Activated CD4-positive, alpha-beta T cell treated with anti-CD3 and anti-CD28 coated beads, Interleukin-2, amount 50 U/mL, for 4 hours (primary cell): ENCODE measurements around the gene RBM25.
A peak's percentile ranks its signal among the peaks of the same experiment; 100 is the strongest.
"Not testable (repeated sequence)": the region's sequence is repeated elsewhere in the genome, so short reads cannot be mapped to it uniquely, and the experiment has no call there.

ENCODE experiments used
- DNase-seq, 2 experiments: peaks; one replicate each; pipeline ENCODE4 v3.0.0-alpha.2; 2020

RBM25 gene

DNA sequence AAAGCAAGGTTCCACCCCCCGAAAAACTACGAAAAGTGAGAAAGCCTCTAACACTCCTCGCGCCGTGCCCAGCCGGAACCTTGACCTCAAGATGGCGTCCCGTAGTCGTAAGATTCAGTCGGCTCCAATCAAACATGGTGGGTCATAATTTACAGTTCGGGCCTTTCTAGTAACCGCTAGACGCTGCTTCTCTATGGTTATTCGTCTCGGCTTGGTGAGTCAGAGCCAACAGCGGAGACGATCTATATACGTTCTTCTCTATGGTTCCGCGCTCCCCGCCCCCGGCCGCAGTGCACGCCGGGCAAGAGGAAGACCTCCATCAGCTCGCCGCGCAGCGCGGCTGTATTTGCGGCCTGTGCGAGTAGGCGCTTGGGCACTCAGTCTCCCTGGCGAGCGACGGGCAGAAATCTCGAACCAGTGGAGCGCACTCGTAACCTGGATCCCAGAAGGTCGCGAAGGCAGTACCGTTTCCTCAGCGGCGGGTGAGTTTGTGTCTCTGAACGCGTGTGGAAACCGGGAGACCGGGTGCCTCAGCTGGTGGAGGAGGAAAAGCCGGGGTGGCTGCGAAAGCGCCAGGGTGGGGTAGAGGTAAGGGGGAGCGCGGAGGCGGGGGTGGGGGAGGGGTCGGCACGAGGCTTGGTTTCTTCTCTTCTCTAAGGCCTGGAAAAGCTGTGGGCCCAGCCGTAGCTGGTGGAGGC lies at the start of gene RBM25:
RBM25 (plus strand) TSS at position 311 of the 698 bp plus-strand sequence. CDS start 13,108 bp downstream, outside the sequence.
- peak; percentile 94 to 95 for DNase-seq

DNA sequence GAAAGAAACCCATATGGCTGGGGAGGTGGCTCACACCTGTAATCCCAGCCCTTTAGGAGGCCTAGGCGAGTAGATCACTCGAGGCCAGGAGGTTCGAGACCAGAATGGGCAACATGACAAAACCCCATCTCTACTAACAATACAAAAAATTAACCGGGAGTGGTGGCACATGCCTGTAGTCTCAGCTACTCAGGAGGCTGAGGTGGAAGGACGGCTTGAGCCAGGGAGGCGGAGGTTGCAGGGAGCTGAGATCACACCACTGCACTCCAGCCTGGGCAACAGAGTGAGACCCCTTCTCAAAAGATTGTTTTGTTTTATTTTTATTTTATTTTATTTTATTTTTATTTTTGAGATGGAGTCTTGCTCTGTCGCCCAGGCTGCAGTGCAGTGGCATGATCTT lies 47.1 kb upstream of the RBM25 start:
- DNase-seq: not testable (repeated sequence)

DNA sequence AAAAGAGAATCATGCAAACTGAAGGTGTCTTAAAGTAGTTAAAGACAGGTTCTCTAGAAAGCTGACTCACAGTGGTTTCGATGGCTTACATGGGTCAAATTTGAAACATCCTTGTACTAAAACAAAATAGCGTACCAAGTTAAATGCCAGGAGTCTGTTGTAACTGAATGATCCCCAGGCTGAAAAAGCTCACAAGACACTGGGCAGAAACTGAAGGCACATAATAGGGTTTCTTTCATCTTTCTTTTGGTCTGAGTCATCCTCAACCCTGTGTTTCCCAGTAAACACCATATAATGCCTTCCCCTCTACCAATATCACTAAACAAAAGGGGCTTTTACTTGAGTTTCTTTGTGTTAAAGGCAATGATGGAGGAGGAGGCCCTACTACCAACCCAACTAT lies 44.2 kb upstream of the RBM25 start:
- no peak for DNase-seq

DNA sequence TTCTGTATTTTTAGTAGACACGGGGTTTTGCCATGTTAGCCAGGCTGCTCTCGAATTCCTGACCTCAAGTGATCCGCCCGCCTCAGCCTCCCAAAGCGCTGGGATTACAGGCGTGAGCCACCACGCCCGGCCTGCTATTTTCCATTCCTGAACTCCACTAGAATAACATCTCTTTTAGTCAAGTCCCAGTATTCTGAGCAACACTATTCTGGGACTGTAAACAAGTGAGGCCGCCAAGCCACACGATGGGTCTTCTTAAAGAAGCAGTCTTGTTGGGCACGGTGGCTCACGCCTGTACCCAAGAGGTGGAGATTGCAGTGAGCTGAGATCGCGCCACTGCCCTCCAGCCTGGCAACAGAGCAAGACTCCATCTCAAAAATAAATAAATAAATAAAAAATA lies 42.8 kb upstream of the RBM25 start:
- DNase-seq: not testable (repeated sequence)

DNA sequence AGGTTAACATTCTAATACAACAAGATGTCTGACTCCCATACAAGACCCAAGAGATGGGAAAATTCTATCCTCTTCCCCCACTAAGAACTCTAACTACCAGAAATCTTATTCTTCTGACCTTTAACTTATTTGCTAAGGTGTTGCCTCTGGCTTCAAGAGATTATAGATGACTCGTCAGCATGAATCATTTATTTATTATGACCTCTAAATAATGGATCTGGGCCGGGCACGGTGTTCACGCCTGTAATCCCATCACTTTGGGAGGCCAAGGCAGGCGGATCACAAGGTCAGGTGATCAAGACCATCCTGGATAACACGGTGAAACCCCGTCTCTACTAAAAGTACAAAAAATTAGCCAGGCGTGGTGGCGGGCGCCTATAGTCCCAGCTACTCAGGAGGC lies 42.3 kb upstream of the RBM25 start:
- DNase-seq: not testable (repeated sequence)

DNA sequence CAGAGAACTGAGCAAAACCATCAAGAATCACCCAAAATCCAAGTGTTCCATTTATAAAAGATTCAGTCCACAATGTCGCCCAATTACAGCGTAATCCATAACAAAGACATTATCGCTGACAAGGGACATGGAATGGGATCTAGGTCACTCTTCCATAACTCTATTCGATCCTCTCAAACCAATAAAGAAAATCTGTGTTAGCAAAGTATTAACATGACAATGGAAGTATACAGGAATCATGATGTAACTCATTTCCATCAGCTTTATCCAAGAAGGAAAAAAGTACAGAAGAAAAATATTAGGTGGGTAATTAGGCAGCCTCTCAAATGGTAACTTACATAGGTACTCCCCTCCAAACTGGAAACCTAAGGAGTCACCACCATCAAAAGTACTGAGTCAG lies 36.3 kb upstream of the RBM25 start:
- DNase-seq: no peak

DNA sequence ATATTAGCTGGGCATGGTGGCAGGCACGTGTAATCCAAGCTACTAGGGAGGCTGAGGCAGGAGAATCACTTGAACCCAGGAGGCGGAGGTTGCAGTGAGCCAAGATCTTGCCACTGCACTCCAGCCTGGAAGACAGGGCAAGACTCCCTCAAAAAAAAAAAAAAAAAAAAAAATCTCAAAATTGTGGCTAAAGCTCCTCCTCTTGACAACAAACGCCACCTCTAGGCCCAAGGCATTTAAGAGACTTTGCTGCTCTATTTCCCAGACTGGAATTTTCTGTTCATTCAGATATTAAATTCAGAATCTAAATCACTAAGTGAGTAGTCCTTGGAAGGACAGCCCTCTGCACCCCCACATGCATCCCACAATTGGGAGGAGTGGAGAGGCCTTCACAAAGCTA lies 32.8 kb upstream of the RBM25 start:
- DNase-seq: no peak

DNA sequence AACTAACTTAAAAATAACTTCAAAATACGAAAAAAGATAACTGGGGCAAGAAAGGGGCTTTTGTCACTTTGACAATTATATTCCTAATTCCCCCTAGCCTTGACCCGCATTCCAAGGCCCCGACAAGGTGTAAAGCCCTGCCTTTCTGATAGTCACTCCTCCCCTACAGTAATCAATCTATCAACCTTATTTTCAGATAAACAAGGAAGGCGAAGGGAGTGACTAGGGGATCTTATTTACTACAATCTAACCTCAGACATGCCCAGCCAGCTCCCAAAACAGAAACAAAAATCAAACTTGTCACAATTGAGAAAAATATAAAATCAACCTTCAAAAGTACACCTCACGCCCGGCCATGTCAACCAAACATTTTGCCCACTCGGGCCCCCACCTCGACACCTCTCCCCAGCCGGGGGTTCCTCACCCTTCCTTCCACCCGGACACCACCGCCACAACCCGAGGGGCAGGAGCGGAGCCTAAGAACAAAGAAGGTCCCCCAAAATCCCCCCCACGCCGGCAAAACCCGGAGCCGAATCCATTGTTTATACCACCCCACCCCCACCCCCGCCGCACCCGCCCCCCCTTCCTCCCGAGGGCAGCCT lies 32.0 kb upstream of the RBM25 start:
- DNase-seq: peak; percentile 0

DNA sequence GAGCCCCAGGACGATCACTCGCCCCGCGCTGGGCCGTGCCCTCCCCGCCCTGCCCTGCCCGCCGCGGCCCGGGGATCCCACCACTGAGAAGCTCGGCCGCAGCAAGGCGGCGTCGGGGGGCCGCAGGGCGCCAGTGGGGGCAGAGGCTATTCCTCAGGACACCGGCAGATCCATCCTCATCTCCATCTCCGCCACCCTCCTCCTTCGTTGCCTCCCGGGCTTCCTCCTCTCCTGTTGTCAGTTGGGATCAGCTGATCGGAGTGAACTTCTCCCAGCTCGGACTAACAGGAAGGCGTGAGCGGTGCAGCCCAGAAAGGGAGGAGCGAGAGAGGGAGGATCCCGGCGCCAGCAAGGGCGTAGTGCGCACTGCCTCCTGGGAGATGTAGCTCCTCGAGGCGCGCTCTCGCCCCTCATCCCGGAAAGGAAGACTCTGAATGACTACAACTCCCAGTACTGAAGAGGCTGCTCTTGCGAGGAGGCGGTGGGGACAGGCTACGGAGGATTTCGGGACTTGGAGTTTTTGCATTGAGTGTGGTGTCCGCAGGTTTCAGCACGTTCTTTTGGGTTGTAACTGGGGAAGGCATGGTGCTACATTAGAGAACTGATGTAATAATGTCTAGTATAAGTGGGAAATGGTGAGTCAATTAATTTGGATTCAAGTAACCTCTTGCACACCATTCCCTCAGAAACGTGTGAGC lies 31.3 kb upstream of the RBM25 start, which contains the start of gene ZFYVE1:
ZFYVE1 (minus strand) TSS at position 262 of the 698 bp plus-strand sequence. CDS start 2,598 bp downstream, outside the sequence.
- DNase-seq: peak; percentile 86 to 88

DNA sequence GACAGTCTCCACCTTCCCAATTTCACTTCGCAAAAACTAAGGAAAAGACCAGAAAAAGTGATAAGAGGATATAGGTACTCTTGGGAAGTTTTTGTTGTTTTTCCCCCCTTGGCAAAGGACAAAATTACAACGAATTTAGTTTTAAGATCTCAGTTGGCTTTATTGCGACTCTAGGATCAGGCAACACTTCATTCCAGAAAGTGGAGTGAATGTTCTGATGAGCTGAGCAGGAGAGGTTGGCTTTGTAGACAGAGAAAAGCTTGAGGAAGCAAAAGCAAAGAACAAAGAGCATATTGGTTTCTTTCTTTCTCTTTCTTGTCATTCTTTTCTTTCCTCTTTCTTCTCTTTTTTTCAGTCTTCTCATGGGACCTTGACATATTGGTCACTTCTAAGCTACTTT lies 30.8 kb upstream of the RBM25 start:
- no peak for DNase-seq

DNA sequence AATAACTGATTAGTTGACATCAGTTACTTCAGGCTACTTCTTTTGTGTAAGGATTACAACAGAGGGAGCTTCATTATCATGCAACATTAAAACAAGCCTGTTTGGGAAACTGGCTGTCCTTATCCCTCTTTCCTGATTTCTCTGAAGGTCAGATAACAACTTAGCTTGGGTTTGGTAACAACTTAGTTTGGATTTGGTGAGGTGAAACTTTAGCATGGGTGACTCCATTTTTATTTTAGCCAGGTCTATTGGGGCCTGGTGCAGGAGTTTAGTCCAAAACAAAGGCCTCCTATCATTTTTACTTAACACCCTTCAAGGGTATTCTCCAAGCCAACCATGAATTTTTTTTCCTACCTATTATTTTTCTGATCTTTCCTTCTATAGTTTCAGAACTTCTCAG lies 30.4 kb upstream of the RBM25 start:
- DNase-seq: no peak

DNA sequence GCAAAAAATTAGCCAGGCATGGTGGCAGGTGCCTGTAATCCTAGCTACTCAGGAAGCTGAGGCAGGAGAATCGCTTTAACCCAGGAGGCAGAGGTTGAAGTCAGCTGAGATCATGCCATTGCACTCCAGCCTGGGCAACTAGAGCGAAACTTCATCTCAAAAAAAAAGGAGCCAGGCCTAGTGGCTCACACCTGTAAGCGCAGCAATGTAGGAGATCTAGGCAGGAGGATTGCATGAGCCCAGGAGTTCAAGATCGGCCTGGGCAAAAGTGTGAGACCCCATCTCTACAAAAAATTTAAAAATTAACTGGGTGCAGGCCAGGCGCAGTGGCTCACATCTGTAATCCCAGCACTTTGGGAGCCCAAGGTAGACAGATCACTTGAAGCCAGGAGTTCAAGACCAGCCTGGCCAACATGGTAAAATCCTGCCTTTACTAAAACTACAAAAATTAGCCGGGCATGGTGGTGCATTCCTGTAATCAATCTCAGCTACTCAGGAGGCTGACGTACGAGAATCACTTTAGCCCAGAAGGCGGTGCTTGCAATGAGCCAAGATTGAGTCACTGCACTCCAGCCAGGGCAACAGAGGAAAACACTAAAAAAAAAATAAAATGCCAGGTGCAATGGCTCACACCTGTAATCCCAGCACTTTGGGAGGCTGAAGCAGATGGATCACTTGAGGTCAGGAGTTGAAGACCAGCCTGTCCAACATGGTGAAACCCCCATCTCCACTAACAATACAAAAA lies 21.5 kb upstream of the RBM25 start:
- DNase-seq: not testable (repeated sequence)

DNA sequence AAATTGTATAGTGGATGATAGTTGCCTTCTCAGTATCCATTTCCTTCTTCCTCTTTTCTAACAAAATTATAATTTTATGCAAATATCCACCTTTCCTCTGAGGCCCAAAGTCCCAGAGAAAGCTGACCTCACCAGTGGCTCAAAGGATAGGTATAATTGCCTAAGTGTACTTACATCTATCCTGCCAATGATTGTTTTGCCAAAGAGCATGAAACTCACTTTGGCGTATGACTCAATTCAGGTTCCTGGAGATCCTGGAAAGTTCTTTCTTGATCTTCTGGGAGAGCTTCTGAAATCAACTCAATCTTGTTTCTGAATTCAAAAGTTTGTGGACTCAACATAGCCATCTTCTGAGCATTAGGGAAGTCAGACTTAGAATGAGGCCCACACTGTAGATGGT lies 10.5 kb upstream of the RBM25 start:
- DNase-seq: no peak

DNA sequence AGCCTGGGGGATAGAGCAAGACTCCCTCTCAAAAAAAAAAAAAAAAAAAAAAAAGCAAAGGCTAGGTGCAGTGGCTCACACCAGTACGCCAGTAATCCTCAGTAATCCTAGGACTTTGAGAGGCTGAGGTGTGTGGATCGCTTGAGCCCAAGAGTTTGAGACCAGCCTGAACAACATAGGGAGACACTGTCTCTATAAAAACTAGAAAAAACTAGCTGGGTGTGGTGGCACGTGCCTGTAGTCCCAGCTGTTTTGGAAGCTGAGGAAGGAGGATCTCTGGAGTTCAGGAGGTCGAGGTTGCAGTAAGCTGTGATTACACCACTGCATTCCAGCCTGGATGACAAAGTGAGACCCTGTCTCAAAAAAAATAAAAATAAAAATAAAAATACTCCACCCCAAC lies 8.9 kb upstream of the RBM25 start:
- no peak for DNase-seq

DNA sequence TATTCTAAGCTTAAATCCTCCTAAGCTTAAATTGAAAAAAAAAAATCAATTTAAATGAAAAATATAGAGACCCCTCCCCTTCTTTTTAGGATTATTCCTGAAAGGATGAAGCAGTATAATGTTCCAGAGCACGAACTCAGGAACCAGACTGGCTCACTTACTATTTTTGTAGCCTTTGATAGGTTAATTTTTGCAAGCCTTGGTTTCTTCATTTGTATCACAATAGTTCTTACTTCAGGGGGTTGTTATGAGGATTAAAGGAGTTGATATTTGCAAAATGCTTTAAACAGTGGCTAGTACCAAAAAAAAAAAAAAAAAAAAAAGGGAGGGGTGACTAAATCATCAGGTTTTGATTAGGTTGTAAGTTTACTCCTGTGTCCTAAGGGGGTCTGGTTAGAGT lies 3.1 kb upstream of the RBM25 start:
- DNase-seq: no peak

DNA sequence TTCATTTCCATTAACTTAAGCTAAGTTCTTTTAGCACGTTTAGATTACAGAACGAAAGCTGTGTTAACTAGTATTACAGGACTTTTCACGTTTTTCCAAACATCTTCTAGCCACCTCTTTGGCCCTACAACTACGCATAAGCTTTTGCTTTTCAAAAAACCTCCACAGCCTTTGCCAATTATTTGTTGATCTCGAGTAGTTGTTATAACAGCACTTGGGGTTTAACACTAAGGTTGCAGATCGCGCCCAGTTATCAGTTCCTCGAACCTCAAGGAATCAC lies 450 bp upstream of the RBM25 start:
- no peak for DNase-seq

DNA sequence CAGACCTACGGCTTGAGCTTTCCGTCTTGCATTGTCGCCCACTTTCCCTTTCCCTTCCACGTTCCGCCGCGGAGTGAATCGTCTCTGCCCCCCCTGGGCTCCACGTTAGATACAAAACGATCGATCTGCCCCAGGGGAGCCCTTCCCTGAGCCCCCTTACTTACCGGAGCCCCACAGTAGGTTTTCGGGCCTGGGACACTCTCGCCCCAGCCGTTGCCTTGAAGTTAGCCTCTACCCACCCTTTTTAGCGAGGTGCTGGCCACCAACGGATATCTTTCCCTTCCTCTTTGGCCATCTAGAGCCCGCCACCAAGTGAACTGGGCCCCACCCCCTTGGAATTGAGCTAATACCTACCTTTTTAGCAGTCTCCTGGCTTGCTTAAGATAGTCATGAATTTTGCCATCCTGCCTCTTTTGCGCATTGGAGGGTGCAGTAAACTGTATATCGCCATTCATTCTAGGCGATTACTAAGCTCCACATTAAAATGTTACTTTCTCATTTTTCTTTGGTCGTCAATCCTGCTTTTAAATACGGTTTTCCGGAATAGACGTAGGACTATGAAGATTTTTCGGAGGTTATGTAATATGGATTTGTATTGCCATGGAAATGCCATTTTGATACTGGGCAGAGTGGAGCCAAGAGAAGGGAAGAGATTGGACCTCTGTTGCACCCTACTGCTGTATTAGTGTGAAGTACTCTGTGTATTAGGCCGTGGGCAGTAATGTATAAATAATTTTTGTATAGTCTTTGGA lies 764 bp downstream of the RBM25 start:
- peak in 1 of 2 experiments; percentile 6 for DNase-seq

DNA sequence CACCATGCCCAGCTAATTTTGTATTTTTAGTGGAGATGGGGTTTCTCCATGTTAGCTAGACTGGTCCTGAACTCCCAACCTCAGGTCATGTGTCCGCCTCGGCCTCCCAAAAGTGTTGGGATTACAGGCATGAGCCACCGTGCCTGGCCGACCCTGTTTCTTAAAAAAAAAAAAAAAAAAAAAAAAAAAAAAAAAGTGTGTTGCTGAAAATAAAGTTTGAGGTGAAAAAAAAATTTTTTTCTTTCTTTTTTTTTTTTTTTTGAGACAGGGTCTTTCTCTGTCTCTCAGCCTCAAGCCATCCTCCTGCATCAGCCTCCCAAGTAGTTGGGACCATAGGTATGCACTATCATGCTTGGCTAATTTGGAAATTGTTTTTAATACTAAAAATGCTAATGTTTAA lies 11.3 kb downstream of the RBM25 start:
- DNase-seq: no peak

DNA sequence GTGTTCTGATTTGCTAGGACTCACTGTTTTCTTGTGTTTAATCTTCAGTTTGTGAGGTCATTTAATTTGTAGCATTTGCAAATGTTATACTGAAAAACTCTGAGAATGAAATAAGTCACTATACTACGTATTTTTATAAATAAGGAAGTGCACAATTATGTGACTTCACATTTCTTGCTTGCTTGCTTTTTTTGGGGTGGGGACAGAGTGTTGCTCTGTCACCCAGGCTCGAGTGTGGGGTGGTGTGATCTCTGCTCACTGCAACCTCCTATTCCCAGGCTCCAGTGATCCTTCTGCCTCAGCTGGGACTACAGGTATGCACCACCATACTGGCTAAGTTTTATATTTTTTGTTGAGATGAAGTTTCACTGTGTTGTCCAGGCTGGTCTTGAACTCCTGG lies 32.7 kb downstream of the RBM25 start:
- DNase-seq: no peak

DNA sequence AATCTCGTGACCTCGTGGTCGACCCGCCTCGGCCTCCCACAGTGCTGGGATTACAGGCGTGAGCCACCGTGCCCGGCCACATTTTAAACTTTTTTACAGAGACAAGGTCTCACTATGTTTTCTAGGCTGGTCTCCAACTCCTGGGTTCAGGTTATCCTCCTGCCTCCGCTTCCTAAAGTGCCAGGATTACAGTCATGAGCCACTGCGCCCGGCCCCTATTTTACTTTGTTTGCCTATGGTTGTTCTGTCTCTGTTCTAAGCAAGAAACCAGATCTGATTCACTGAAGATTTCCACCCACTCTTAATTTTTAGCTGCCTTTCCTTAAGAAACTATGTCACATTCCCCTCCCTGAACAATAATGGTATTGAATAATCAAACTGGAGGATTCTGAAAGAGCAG lies 39.1 kb downstream of the RBM25 start:
- no peak for DNase-seq

DNA sequence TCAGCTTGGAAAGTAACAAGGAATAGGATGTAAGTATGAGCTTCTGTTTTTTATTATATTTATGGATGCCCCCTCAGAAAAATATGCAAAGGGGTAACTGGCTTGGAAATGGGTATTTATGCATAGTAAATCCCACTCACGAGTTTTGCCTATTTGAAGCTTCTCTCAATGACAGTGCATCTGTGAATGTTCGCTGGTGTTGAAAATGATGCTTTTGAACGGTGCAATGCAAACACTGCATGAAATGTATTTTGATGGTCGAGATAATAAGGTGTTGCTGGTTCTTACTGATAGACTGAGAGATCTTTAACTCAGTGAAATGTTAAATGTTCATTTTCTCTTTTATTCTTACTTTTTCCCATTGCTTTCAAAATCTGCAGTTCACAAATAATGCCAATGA lies 42.0 kb downstream of the RBM25 start:
- no peak for DNase-seq

DNA sequence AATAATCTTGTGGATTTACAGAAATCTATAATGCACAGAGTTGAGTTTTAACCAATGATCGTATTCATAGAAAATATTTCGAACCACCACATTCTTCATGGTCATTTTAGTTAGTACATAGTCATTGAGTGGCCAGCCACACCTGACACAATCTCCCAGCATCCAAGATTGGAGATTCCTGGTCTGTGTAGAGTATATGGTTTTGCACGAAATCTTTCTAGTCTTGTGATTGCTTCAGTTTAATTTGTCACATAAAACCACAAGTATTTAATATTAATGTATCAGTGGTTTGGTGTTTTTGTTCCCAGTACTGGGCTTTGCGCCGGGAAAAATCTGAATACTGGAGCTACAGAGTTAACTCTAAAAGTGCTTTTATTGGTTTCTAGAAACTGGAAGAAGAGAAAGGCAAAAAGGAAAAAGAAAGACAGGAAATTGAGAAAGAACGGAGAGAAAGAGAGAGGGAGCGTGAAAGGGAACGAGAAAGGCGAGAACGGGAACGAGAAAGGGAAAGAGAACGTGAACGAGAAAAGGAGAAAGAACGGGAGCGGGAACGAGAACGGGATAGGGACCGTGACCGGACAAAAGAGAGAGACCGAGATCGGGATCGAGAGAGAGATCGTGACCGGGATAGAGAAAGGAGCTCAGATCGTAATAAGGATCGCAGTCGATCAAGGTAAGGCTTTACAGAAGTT lies 44.6 kb downstream of the RBM25 start:
- no peak for DNase-seq
